ENCODE measurements around the gene PGF. TPM values are rescaled to one million over a fixed set of nuclear protein-coding genes. Genes with fewer than 3 reads are reported as not detected.
A peak's percentile ranks its signal among the peaks of the same experiment; 100 is the strongest.

PGF gene
- polyA plus RNA-seq, 1 donor (not counting 4 experiments of a cell fraction or from before 2014, with no cell fraction given), result 16.5 TPM

GRCh38 chr14:74959596-74960180 lies 4.3 kb upstream of the PGF start:
- H2AFZ ChIP-seq (ENCODE audit: control insufficient read depth, low read length), result no peak overlapping the region
- no peaks in the 10 kb centered on the region for H4K20me1 ChIP-seq (ENCODE audit: control insufficient read depth, extremely low read depth, insufficient read depth, low read length)
- no peaks in the 10 kb centered on the region for H3K9me1 ChIP-seq (ENCODE audit: control insufficient read depth, extremely low read depth, insufficient read depth, low read length)
- no peaks in the 10 kb centered on the region for H3K9me3 ChIP-seq (ENCODE audit: control insufficient read depth, low read depth, low read length)
- FAIRE-seq (peak; percentile 79), DNase-seq (ENCODE audit: low read depth, low spot score) (no peak)
- H3K4me2 ChIP-seq (ENCODE audit: control insufficient read depth, extremely low read depth, insufficient read depth, low read depth, low read length), result peak overlapping the region; percentile 50
- TF ChIP-seq CTCF (optimal IDR thresholded peaks at IDR 0.05 in 1 of 3, IDR thresholded peaks at IDR 0.05 in 1 of 3, conservative IDR thresholded peaks at IDR 0.05 in 1 of 3; ENCODE audit: extremely low read depth in 1 of 3, insufficient read depth in 2 of 3, low read length in 3 of 3), result no peak
- no peak for TF ChIP-seq EZH2 (IDR thresholded peaks at IDR 0.05; ENCODE audit: low read length)
- peaks cover 47% of the 10 kb centered on the region for H3K4me1 ChIP-seq (ENCODE audit: control insufficient read depth, extremely low read depth, insufficient read depth, low read length)
- peak overlapping the region; percentile 44 for H3K27ac ChIP-seq (ENCODE audit: control insufficient read depth, insufficient read depth, low read length)
- peaks cover 4% of the 10 kb centered on the region for H3K79me2 ChIP-seq (ENCODE audit: control insufficient read depth, insufficient read depth, low read length)
- H3K27me3 ChIP-seq (ENCODE audit: control insufficient read depth, extremely low read depth, insufficient read depth, low read length), result no peaks in the 10 kb centered on the region
- H3K9ac ChIP-seq (ENCODE audit: control insufficient read depth, extremely low read depth, insufficient read depth, low read length), result no peak overlapping the region
- H3K4me3 ChIP-seq (ENCODE audit: control insufficient read depth in 2 of 3, extremely low read depth in 1 of 3, insufficient read depth in 2 of 3, low read depth in 1 of 3, low read length in 3 of 3), result no peak overlapping the region
- dilution Hi-C loops (cut with MboI; ENCODE audit: extremely low pct_ligation_motif_present, low sequenced_read_pairs), result no loop called here
- H3K36me3 ChIP-seq (ENCODE audit: control insufficient read depth in 2 of 2, extremely low read depth in 1 of 2, insufficient read depth in 2 of 2, low read length in 2 of 2), result no peaks in the 10 kb centered on the region

GRCh38 chr14:74956280-74957072 lies 1.1 kb upstream of the PGF start:
- no peak overlapping the region for H3K4me2 ChIP-seq (ENCODE audit: control insufficient read depth, extremely low read depth, insufficient read depth, low read depth, low read length)

More at GRCh38 chr14:74956280-74957072, 1.1 kb upstream of the PGF start:
- Histone ChIP-seq H3K36me3 (ENCODE audit: control insufficient read depth in 2 of 2, extremely low read depth in 1 of 2, insufficient read depth in 2 of 2, low read length in 2 of 2) (peaks cover 2 to 12% of the 10 kb centered on the region in 2 experiments), H3K9me3 (ENCODE audit: control insufficient read depth, low read depth, low read length) (no peaks in the 10 kb centered on the region), H3K27me3 (ENCODE audit: control insufficient read depth, extremely low read depth, insufficient read depth, low read length) (no peaks in the 10 kb centered on the region), H3K4me1 (ENCODE audit: control insufficient read depth, extremely low read depth, insufficient read depth, low read length) (peaks cover 43% of the 10 kb centered on the region), H3K4me3 (ENCODE audit: control insufficient read depth in 2 of 3, extremely low read depth in 1 of 3, insufficient read depth in 2 of 3, low read depth in 1 of 3, low read length in 3 of 3) (no peak overlapping the region), H2AFZ (ENCODE audit: control insufficient read depth, low read length) (no peak overlapping the region), H3K9me1 (ENCODE audit: control insufficient read depth, extremely low read depth, insufficient read depth, low read length) (no peaks in the 10 kb centered on the region), H4K20me1 (ENCODE audit: control insufficient read depth, extremely low read depth, insufficient read depth, low read length) (no peaks in the 10 kb centered on the region), H3K27ac (ENCODE audit: control insufficient read depth, insufficient read depth, low read length) (no peak overlapping the region), H3K79me2 (ENCODE audit: control insufficient read depth, insufficient read depth, low read length) (peaks cover 25% of the 10 kb centered on the region), H3K9ac (ENCODE audit: control insufficient read depth, extremely low read depth, insufficient read depth, low read length) (no peak overlapping the region)
- DNase-seq (ENCODE audit: low read depth, low spot score), result no peak
- no peak for TF ChIP-seq CTCF (optimal IDR thresholded peaks at IDR 0.05 in 1 of 3, IDR thresholded peaks at IDR 0.05 in 1 of 3, conservative IDR thresholded peaks at IDR 0.05 in 1 of 3; ENCODE audit: extremely low read depth in 1 of 3, insufficient read depth in 2 of 3, low read length in 3 of 3)
- TF ChIP-seq EZH2 (IDR thresholded peaks at IDR 0.05; ENCODE audit: low read length), result no peak
- no peak for FAIRE-seq
- dilution Hi-C loops (cut with MboI; ENCODE audit: extremely low pct_ligation_motif_present, low sequenced_read_pairs), result no loop called here

All from keratinocyte (primary cell).